Endothelial cell of umbilical vein (primary cell): ENCODE data around the gene ABCC1. TPM values are rescaled to one million over a fixed set of nuclear protein-coding genes. Genes with fewer than 3 reads are reported as not detected.

ENCODE experiments used
- BruUV-seq: library from RNA; stranded (reverse); fragments of 400-500 nt; replicated peaks from 2 replicates; lab custom pipeline; 2021; lab: Mats Ljungman, UMichigan
- CTCF ChIA-PET: fragments of 300-600, 350-600 bp; sonication (Branson Sonifier 250); formaldehyde crosslinking; loops from one replicate; lab custom pipeline; 2021; ENCODE audit warnings: antibody characterized with exemption, inconsistent platforms; lab: Charles Lee
- POLR2A ChIA-PET: fragments of 300-600, 350-600 bp; sonication (Branson Sonifier 250); formaldehyde crosslinking; loops from one replicate; lab custom pipeline; 2021; ENCODE audit warnings: antibody characterized with exemption, inconsistent platforms; lab: Charles Lee
- DNase-seq: peaks from one replicate; pipeline ENCODE4 v3.0.0-alpha.2; 2011; ENCODE audit warnings: low read depth, low spot score
- FAIRE-seq: peaks from 2 replicates; lab custom pipeline; 2011; peaks lifted over from hg19 to GRCh38; lab: Jason Lieb, UNC
- H2AFZ ChIP-seq: 2 replicates; pipeline ENCODE4 v1.6.0; 2012; ENCODE audit warnings: low read depth, low read length, control low read depth, inconsistent platforms
- H3K27ac ChIP-seq: 2 replicates; pipeline ENCODE4 v1.5.1; 2011; ENCODE audit warnings: low read depth, mild to moderate bottlenecking, control low read depth, low read length, moderate library complexity; ENCODE audit not compliant: insufficient read depth
- H3K27me3 ChIP-seq, 2 experiments: 2 replicates each; pipeline versions ENCODE4 v1.6.0 to v1.6.1; 2011; ENCODE audit warnings: low read length in 2 of 2, mixed read lengths in 1 of 2; ENCODE audit not compliant: control insufficient read depth in 2 of 2, insufficient read depth in 2 of 2
- H3K36me3 ChIP-seq, 2 experiments: 2 replicates in 1 of 2; 3 replicates in 1 of 2; pipeline ENCODE4 v1.5.1; 2011; ENCODE audit warnings: low read length in 2 of 2, mild to moderate bottlenecking in 1 of 2, moderate library complexity in 1 of 2; ENCODE audit not compliant: control insufficient read depth in 2 of 2, insufficient read depth in 2 of 2; ENCODE audit errors: extremely low read depth in 1 of 2
- H3K4me1 ChIP-seq: 3 replicates; pipeline ENCODE4 v1.5.1; 2011; ENCODE audit warnings: mild to moderate bottlenecking, low read length; ENCODE audit not compliant: control insufficient read depth, insufficient read depth; ENCODE audit errors: extremely low read depth
- H3K4me2 ChIP-seq: 2 replicates; pipeline ENCODE4 v1.6.1; 2011; ENCODE audit warnings: low read length, control low read depth, mixed read lengths; ENCODE audit not compliant: insufficient read depth
- H3K4me3 ChIP-seq, 3 experiments: fragments of 200-600 bp in 1 of 3; sonication (generic), shearing (Covaris generic) in 1 of 3; replicated peaks in 1 of 3; 2 replicates each; pipeline ENCODE4 v1.5.1; 2011 to 2016; ENCODE audit warnings: control low read depth in 3 of 3, low read length in 3 of 3, mild to moderate bottlenecking in 2 of 3, inconsistent platforms in 1 of 3, low read depth in 1 of 3, moderate library complexity in 1 of 3; ENCODE audit not compliant: insufficient read depth in 1 of 3
- H3K79me2 ChIP-seq: 2 replicates; pipeline ENCODE4 v1.6.0; 2012; ENCODE audit warnings: low read length, inconsistent platforms; ENCODE audit not compliant: control insufficient read depth, insufficient read depth
- H3K9ac ChIP-seq: replicated peaks from 2 replicates; pipeline ENCODE3; 2011; ENCODE audit warnings: low read length, control low read depth; ENCODE audit not compliant: insufficient read depth; ENCODE audit errors: extremely low read depth
- H3K9me1 ChIP-seq: replicated peaks from 3 replicates; pipeline ENCODE4 v1.6.0; 2011; ENCODE audit warnings: mild to moderate bottlenecking, low read length; ENCODE audit not compliant: control insufficient read depth, insufficient read depth; ENCODE audit errors: extremely low read depth
- H3K9me3 ChIP-seq: replicated peaks from 2 replicates; pipeline ENCODE4 v1.5.1; 2012; ENCODE audit warnings: low read length, inconsistent platforms; ENCODE audit not compliant: control insufficient read depth, insufficient read depth
- H4K20me1 ChIP-seq: replicated peaks from 2 replicates; pipeline ENCODE3; 2011; ENCODE audit warnings: mild to moderate bottlenecking, low read length; ENCODE audit not compliant: control insufficient read depth, insufficient read depth; ENCODE audit errors: extremely low read depth
- CTCF ChIP-seq, 2 donors: IDR thresholded peaks; 1 replicate in 1 of 2; 2 replicates in 1 of 2; pipeline ENCODE4 v1.5.1; 2011; ENCODE audit warnings: low read length in 2 of 2, mild to moderate bottlenecking in 2 of 2, moderate library complexity in 2 of 2, control low read depth in 1 of 2, inconsistent platforms in 1 of 2, low read depth in 1 of 2; ENCODE audit not compliant: insufficient read depth in 1 of 2; ENCODE audit errors: extremely low read depth in 1 of 2
- EZH2 ChIP-seq: IDR thresholded peaks from 2 replicates; pipeline ENCODE4 v1.6.1; 2012; ENCODE audit warnings: borderline replicate concordance, low read depth, mild to moderate bottlenecking, moderate library complexity, low read length, inconsistent platforms; ENCODE audit not compliant: severe bottlenecking
- FOS ChIP-seq: IDR thresholded peaks from 2 replicates; pipeline ENCODE4 v1.6.1; 2011; ENCODE audit warnings: mild to moderate bottlenecking, low read length, moderate library complexity, borderline replicate concordance; ENCODE audit not compliant: insufficient read depth
- GATA2 ChIP-seq: IDR thresholded peaks from 2 replicates; pipeline ENCODE4 v1.7.0; 2011; ENCODE audit warnings: low read depth, mild to moderate bottlenecking, moderate library complexity, mixed read lengths, low read length; ENCODE audit not compliant: insufficient read length, insufficient read depth
- JUN ChIP-seq: IDR thresholded peaks from 2 replicates; pipeline ENCODE4 v1.6.1; 2011; ENCODE audit warnings: borderline replicate concordance, low read depth; ENCODE audit not compliant: insufficient read length, insufficient read depth
- MAX ChIP-seq: IDR thresholded peaks from 2 replicates; pipeline ENCODE4 v1.6.1; 2011; ENCODE audit not compliant: insufficient read depth, insufficient read length
- MYC ChIP-seq: IDR thresholded peaks from one replicate; pipeline ENCODE4 v1.6.1; 2011; ENCODE audit warnings: mild to moderate bottlenecking, low read depth, low read length
- POLR2A ChIP-seq: IDR thresholded peaks from 2 replicates; pipeline ENCODE4 v1.6.1; 2012; ENCODE audit warnings: low read depth, mild to moderate bottlenecking, control low read depth, low read length
- POLR2AphosphoS5 ChIP-seq: IDR thresholded peaks from 2 replicates; pipeline ENCODE4 v1.6.1; 2012; ENCODE audit warnings: low read depth, mild to moderate bottlenecking, control low read depth, low read length, moderate library complexity; ENCODE audit not compliant: insufficient read depth
- dilution Hi-C: fragments of 300-500 bp; cut with MboI; formaldehyde crosslinking; loops from one replicate; pipeline ENCODE4 v1.15.0; 2019; ENCODE audit warnings: low sequenced_read_pairs; ENCODE audit not compliant: extremely low pct_ligation_motif_present
- intact Hi-C: fragments of 100-400 bp; cut with micrococcal nuclease; formaldehyde crosslinking; loops from one replicate; pipeline ENCODE4 v1.10.0; 2022
- polyA plus RNA-seq, 4 experiments: library from polyadenylated mRNA; depleted of rRNA in 3 of 4; stranded (reverse) in 3 of 4; unstranded in 1 of 4; fragments of >200 nt; gene quantifications; 2 replicates each; pipeline versions ENCODE4 v1.2.1 to v1.2.3, GENCODE V29; 2011 to 2012; ENCODE audit warnings: missing spikeins in 1 of 4
- total RNA-seq: library from RNA; stranded (reverse); gene quantifications from 2 replicates; pipeline ENCODE4 v1.2.3, GENCODE V29; 2021

ABCC1 gene
- total and polyA plus RNA-seq, 2 donors (not counting 3 experiments of a cell fraction or from before 2014, with no cell fraction given): 46.1 to 89.2 TPM

DNA sequence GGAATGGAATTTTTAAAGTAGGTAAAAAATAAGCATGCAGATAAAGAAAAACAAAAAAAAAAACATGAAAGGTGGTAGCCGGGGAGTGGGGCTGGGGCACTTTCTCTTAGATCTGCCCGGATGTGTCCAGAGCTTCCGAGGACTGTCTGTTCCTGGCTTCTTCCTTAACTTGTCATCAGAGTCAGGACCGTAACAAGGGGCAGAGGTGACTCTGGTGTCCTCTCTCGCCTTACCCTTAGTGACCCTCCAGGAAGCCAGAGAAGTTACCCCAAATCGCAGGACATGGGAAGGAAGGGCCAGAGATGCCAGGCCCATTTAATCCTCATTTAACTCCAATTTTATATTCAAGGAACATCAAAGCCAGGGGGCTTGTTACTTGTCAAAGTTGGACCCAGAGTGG lies 158.4 kb downstream of the ABCC1 start:
- intact Hi-C loops: no loop called here
- H3K9me1 ChIP-seq: no peaks in the 10 kb centered on the region
- H3K4me1 ChIP-seq: no peaks in the 10 kb centered on the region
- H3K27me3 ChIP-seq: no peaks in the 10 kb centered on the region
- peaks cover 16 to 36% of the 10 kb centered on the region in 2 experiments for H3K36me3 ChIP-seq
- dilution Hi-C loops: no loop called here
- DNase-seq (no peak), FAIRE-seq (no peak)
- BruUV-seq: no TSS peak
- H2AFZ ChIP-seq: no peak overlapping the region
- no peak for TF ChIP-seq MAX
- TF ChIP-seq POLR2A: no peak
- TF ChIP-seq POLR2AphosphoS5: no peak
- no peak for TF ChIP-seq CTCF (IDR thresholded peaks at IDR 0.05; ENCODE audit: extremely low read depth in 1 of 2, insufficient read depth in 1 of 2, low read depth in 1 of 2, low read length in 2 of 2)
- no peak for TF ChIP-seq GATA2
- TF ChIP-seq FOS: no peak
- no peak for TF ChIP-seq EZH2
- no peak for TF ChIP-seq MYC
- no peak for TF ChIP-seq JUN
- CTCF ChIA-PET: interaction anchor here (0.7 kb wide), 1 partner anchor 265 kb away, joined by 3 read pairs; no protein-coding TSS in a partner anchor
- no peaks in the 10 kb centered on the region for H4K20me1 ChIP-seq
- no peak overlapping the region for H3K4me3 ChIP-seq
- H3K4me2 ChIP-seq: no peak overlapping the region
- H3K9me3 ChIP-seq: no peaks in the 10 kb centered on the region
- no peak overlapping the region for H3K27ac ChIP-seq
- no peak overlapping the region for H3K9ac ChIP-seq
- H3K79me2 ChIP-seq: no peaks in the 10 kb centered on the region
- POLR2A ChIA-PET: interaction anchor here (0.7 kb wide), 1 partner anchor 26 kb away, joined by 4 read pairs; no protein-coding TSS in a partner anchor
